GM18498 (cell line): ENCODE measurements around the gene RGPD3.

Source experiments
- ATAC-seq: cut with Tn5 transposase; IDR thresholded peaks from one replicate; pipeline ENCODE4 v1.9.1; 2021; ENCODE audit warnings: mild to moderate bottlenecking, moderate library complexity; ENCODE audit not compliant: unreplicated experiment

Gene RGPD3

DNA sequence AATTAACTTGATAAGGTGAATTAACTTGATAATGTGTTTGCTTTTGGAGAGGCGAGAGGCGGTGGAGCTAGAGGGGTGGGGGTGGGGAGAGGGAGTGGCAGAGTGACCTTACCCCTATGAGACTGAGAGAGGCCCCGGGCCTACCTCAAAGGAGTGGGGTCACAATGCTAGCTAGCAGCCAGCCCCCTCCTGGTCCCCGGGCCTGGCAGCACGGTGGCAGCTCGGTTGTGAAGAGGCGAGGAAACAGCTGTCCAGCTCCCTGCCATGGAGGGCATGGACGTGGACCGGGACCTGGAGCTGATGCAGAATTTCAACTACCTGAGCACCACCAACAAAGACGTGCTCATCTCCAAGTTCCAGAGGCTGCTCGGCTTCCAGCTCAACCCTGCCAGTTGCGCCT is 123.9 kb downstream of the RGPD3 start:
- no peak for ATAC-seq

DNA sequence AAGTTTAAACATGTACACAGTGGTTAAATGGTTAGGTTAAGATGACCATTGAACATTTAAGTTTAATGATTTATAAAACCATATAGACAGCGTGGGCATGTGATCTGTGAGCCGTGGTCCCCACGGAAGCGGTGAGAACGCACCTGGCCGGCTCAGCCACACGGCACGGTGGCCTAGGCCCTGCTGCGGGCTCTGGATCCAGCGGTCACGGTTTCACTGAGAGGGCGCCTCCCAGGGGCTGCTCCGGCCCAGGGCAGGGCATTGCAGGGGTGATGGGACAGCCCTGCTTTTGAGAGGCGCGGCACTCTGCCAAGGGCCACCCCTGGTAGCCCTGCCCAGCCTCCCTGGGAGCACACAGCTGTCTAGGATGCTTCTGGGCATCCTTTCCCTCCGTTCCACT is 124.9 kb downstream of the RGPD3 start:
- no peak for ATAC-seq

DNA sequence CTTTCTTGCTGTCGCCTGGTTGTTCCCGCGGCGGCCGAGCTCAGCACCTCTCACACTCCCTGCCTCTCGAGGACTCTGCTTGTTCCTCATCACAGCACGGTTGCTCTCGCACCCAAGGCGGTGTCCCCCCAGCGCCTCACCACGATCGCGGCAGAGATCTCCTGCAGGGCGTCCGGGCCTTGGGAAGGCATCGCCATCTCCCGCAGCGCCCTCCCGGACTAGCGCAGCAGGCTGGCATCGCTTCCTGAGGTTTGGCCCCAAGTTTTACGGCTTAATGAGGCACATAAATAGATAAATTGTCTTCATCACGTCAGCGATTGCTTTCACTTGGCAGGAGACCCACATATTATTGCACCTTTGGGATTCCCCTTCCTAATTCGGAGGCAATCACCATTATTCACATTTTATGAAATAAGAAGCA is 125.4 kb downstream of the RGPD3 start:
- ATAC-seq = no peak

DNA sequence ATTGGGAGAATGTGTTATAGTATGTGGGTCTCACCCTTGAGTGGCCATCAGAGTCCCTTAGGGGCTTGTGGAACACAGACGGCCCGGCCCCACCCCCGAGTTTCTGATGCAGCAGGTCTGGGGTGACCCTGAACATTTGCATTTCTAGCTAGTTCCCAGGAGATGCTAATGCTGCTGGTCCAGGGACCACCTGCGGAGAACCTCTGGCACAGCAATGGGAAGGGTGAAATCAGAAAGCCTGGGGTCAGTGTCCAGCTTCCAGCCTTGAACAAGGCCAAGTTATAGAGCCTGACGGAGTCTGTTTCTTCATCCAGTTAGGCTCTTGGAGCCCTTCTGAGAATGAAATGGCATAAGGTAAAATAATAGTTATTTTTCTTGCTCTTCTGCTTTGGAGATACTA is 126.5 kb downstream of the RGPD3 start:
- no peak for ATAC-seq
